Activated CD4-positive, alpha-beta T cell treated with anti-CD3 and anti-CD28 coated beads, Interleukin-2, Interleukin-6, amounts not matched to agents 100 ng/mL and 50 ng/mL, durations not matched to agents 16 hours and 8 hours (primary cell): Measurements from ENCODE around the gene RUSC2.
"Not testable (repeated sequence)": the region's sequence is repeated elsewhere in the genome, so short reads cannot be mapped to it uniquely, and the experiment has no call there.

Experiments
- DNase-seq: peaks from one replicate; pipeline ENCODE4 v3.0.0-alpha.2; 2020

Gene RUSC2

GRCh38 chr9:35522187-35522586, 32.3 kb downstream of the RUSC2 start:
- DNase-seq, result no peak

GRCh38 chr9:35522700-35523099, 32.8 kb downstream of the RUSC2 start:
- DNase-seq, result no peak

- DNase-seq, result not testable (repeated sequence)
Measured at GRCh38 chr9:35523556-35523955, 33.6 kb downstream of the RUSC2 start.

DNA sequence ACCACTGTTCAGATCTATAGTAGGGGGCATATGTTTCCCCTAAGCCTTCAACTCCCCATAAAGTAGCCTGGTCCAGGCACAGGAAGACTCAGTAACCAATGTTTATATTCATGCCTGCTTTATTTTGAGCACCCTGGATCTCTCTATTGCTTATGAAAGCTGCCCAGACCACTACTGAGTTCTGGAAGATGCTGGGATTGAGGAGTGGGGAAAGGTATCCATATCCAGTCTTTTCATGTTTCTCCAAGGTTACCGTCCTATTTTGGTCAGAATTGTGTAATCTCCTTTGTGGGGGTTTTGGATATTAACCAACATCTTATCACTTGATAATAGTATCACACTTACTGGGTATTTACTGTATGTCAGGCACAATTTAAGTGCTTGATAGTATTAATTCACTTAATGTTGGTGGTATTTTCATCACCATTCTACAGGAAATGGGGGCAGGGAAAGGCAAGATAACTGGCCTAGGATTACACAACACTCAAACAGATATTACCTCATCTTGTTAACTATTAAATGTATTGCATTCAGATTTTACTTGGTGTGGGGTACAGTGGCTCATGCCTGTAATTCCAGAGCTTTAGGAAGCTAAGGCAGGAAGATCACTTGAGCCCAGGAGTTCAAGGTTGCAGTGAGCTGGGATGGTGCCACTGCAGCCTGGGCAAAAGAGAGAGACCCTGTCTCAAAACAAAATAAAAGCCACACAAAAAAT, 36.3 kb downstream of the RUSC2 start:
- DNase-seq, result no peak

- DNase-seq, result no peak
Measured at GRCh38 chr9:35529161-35529823, 39.4 kb downstream of the RUSC2 start.

GRCh38 chr9:35533398-35533797, 43.5 kb downstream of the RUSC2 start:
- no peak for DNase-seq

DNA sequence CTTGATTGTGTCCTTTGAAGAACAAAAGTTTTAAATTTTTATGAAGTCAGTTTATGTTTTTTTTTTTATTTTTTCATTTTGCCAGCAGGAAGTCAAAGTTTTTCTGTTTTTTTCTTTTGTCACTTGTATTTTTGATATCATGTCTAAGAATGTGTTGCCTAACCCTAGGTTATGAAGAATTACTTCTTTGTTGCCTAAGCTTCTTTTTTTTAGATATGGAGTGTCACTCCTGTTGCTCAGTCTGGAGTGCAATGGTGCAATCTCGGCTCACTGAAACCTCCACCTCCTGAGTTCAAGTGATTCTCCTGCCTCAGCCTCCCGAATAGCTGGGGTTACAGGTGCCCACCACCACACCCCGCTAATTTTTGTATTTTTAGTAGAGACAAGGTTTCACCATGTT, 45.0 kb downstream of the RUSC2 start:
- not testable (repeated sequence) for DNase-seq

GRCh38 chr9:35537913-35538312, 48.0 kb downstream of the RUSC2 start:
- no peak for DNase-seq

DNA sequence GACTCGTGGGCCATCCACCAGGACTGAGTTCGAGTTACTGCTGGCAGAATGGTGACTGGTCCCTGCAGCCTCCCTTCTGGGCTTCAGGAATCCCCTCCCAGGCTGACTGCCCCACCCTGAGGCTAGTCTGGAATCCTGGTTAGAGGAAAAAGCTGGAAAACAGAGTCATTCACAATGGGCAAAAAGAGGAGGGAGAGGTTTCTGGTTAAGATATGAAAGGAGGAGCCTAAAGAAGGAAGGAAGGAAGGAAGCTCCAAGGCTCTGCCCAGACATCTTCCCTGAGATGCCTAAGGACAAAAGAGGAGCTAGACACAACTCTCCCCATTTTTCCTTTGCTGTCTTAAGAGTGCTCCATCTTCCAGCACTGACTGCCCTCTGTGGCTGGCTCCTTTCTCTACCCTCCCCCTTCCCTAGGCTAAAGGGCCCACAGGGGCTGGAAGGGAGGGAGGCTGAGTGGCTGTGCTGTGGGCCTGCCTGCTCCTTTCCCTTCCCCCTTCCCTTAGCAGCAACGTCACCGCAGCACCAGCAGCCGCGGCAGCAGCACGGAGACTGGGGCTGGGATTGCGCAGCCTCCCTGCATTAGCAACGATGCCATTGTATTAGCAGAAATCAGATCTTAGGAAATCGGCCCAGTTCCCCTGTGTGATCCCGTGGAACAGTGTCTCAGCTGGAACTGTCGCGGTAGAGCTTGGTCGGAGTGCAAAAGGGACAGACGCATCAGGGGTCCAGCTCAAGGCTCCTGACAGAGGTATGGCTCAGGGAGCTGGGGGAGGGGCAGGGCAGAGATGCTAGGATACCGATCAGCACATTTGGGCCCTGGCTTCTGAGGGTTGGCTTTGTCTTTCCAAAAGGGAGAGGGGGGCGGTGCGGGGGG, 48.7 kb downstream of the RUSC2 start:
- DNase-seq, result no peak
